ENCODE results near the gene AFG1L. TPM values are rescaled to one million over a fixed set of nuclear protein-coding genes. Genes with fewer than 3 reads are reported as not detected.

Gene AFG1L
- total and polyA plus RNA-seq, 12 donors = 2.5 to 13.5 (median 6.6) TPM

DNA sequence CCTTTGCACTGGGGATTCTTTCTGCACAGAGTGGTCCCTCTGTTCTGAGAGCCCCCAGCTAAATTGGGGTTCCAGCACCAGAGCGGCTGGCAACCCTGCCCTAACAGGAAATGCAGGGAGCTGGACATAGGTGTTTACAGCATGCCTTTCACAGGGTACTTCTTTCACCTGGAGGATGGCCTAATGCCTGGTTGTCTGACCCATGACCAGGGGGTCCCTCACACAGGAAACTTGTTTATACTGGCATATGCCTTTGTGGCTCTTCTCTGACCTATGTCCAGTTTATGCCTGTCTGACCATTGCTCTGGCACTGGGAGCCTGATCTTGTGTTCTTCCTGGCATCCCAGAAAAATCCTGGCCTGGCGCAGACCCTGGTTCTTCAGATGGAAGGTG lies 66.1 kb downstream of the AFG1L start:
- H3K4me3 ChIP-seq = no peak overlapping the region
- no peak for DNase-seq
- no peak overlapping the region for H3K27ac ChIP-seq
- intact Hi-C loops (cut with DNase I) = no loop called here
- H3K9me3 ChIP-seq (replicated peaks in 1 of 3) = no peaks in the 10 kb centered on the region
- H3K36me3 ChIP-seq (replicated peaks in 1 of 2) = no peaks in the 10 kb centered on the region
- WGBS, 4 donors = 93 to 100% (median 96%) methylated on average over 1 to 2 of the region's 2 CpGs
- H3K27me3 ChIP-seq = no peaks in the 10 kb centered on the region
- TF ChIP-seq POLR2A (IDR thresholded peaks at IDR 0.05) (no peak), CTCF (IDR thresholded peaks at IDR 0.05) (no peak)
- peaks cover 0 to 4% of the 10 kb centered on the region in 2 donors for H3K4me1 ChIP-seq (replicated peaks in 1 of 2)

- intact Hi-C loops (cut with DNase I) = no loop called here
- Histone ChIP-seq H3K9me3 (replicated peaks in 1 of 3) (no peaks in the 10 kb centered on the region), H3K27ac (no peak overlapping the region), H3K27me3 (no peaks in the 10 kb centered on the region), H3K36me3 (replicated peaks in 1 of 2) (no peaks in the 10 kb centered on the region), H3K4me1 (replicated peaks in 1 of 2) (peaks cover 0 to 4% of the 10 kb centered on the region in 2 donors), H3K4me3 (no peak overlapping the region)
- DNase-seq = no peak
- TF ChIP-seq POLR2A (IDR thresholded peaks at IDR 0.05) = no peak
- no peak for TF ChIP-seq CTCF (IDR thresholded peaks at IDR 0.05)
- 71 to 81% (median 75%) methylated on average over 5 of the region's 5 CpGs for WGBS, 4 donors
Observed at GRCh38 chr6:108361312-108361932, 66.6 kb downstream of the AFG1L start.

DNA sequence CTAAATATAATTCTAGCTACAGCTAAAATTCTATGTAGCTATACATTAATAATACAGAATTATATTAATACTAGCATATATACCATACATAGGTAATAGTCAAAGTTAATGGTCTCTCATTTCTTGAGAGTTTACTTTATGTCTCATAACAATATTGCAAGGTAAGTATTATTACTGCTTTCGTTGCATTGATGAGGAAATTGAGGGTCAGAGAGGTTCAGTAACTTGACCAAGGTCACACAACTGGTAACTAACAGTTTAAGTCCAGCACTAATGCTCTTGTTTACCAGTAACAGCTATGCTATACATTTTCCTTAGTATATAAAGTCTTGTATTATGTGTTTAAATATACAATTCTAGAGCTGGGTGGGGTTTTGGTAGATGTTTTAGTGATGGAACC lies 67.6 kb downstream of the AFG1L start:
- H3K36me3 ChIP-seq (replicated peaks in 1 of 2) = no peaks in the 10 kb centered on the region
- H3K4me3 ChIP-seq = no peak overlapping the region
- intact Hi-C loops (cut with DNase I) = no loop called here
- H3K4me1 ChIP-seq (replicated peaks in 1 of 2) = peaks cover 0 to 4% of the 10 kb centered on the region in 2 donors
- no peak for DNase-seq
- TF ChIP-seq CTCF (IDR thresholded peaks at IDR 0.05) = no peak
- no peak for TF ChIP-seq POLR2A (IDR thresholded peaks at IDR 0.05)
- WGBS, 4 donors = 84 to 95% (median 90%) methylated on average over 1 of the region's 1 CpG
- H3K27me3 ChIP-seq = no peaks in the 10 kb centered on the region
- H3K27ac ChIP-seq = no peak overlapping the region
- H3K9me3 ChIP-seq (replicated peaks in 1 of 3) = no peaks in the 10 kb centered on the region

DNA sequence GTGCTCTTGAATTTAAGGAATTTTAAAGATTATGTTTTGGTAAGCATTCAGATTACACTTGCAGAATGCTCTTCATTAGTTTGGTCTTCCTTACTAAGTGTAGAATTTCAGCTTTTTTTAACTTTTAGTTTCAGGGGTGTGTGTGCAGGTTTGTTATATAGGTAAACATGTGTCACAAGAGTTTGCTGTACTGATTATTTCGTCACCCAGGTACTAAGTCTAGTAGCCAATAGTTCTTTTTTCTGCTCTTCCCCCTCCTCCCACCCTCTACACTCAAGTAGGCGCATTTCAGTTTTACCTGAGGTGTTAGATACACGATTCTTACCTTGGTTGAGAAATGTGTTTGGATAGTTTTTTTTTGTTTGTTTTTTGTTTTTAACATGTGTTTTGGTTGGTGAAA lies 68.3 kb downstream of the AFG1L start:
- 90 to 97% (median 95%) methylated on average over 3 of the region's 3 CpGs for WGBS, 4 donors
- no peak for DNase-seq
- H3K27ac ChIP-seq = no peak overlapping the region
- H3K9me3 ChIP-seq (replicated peaks in 1 of 3) = no peaks in the 10 kb centered on the region
- intact Hi-C loops (cut with DNase I) = no loop called here
- no peak overlapping the region for H3K4me3 ChIP-seq
- H3K36me3 ChIP-seq (replicated peaks in 1 of 2) = no peaks in the 10 kb centered on the region
- H3K27me3 ChIP-seq = no peaks in the 10 kb centered on the region
- TF ChIP-seq POLR2A (IDR thresholded peaks at IDR 0.05) (no peak), CTCF (IDR thresholded peaks at IDR 0.05) (no peak)
- peaks cover 0 to 4% of the 10 kb centered on the region in 2 donors for H3K4me1 ChIP-seq (replicated peaks in 1 of 2)

Measured in adrenal gland (tissue), 12 donors.